Caco-2 (cell line): ENCODE measurements around the gene KRTAP4-2. TPM values are rescaled to one million over a fixed set of nuclear protein-coding genes. Genes with fewer than 3 reads are reported as not detected.
"Not testable (repeated sequence)": the region's sequence is repeated elsewhere in the genome, so short reads cannot be mapped to it uniquely, and the experiment has no call there.

Source experiments
- BruUV-seq: library from RNA; stranded (reverse); fragments of 400-500 nt; replicated peaks from 2 replicates; lab custom pipeline; 2021; lab: Mats Ljungman, UMichigan
- CTCF ChIA-PET: fragments of 300-600 bp; sonication (Branson Sonifier 250); formaldehyde crosslinking; loops from one replicate; lab custom pipeline; 2022; ENCODE audit warnings: antibody characterized with exemption; lab: Charles Lee
- POLR2A ChIA-PET: fragments of 300-600 bp; sonication (Branson Sonifier 250); formaldehyde crosslinking; loops from one replicate; lab custom pipeline; 2022; ENCODE audit warnings: antibody characterized with exemption; lab: Charles Lee
- DNase-seq, 2 experiments: peaks; one replicate each; pipeline versions ENCODE4 v3.0.0 to v3.0.0-alpha.2; 2020 to 2022
- H3K27me3 ChIP-seq: replicated peaks from 2 replicates; pipeline ENCODE4 v1.6.0; 2011; ENCODE audit warnings: low read length; ENCODE audit not compliant: control insufficient read depth, insufficient read depth
- H3K36me3 ChIP-seq: 2 replicates; pipeline ENCODE4 v1.5.1; 2011; ENCODE audit warnings: low read length; ENCODE audit not compliant: control insufficient read depth, insufficient read depth
- H3K4me1 ChIP-seq: fragments of 250-450 bp; sonication (Bioruptor Pico); 2 replicates; pipeline ENCODE4 v1.5.1; 2020; ENCODE audit warnings: mild to moderate bottlenecking
- H3K4me3 ChIP-seq: 2 replicates; pipeline ENCODE4 v1.5.1; 2011; ENCODE audit warnings: low read depth, mild to moderate bottlenecking, control low read depth, low read length
- H3K9me3 ChIP-seq: fragments of 250-450 bp; sonication (Bioruptor Pico); 2 replicates; pipeline ENCODE4 v1.5.1; 2020; ENCODE audit warnings: mild to moderate bottlenecking, moderate library complexity
- H3K27ac Mint-ChIP-seq: one replicate; pipeline ENCODE4 v1.8.0; 2022; ENCODE audit warnings: mixed read lengths; ENCODE audit not compliant: unreplicated experiment
- H3K27me3 Mint-ChIP-seq: one replicate; pipeline ENCODE4 v1.8.0; 2022; ENCODE audit warnings: mixed read lengths; ENCODE audit not compliant: insufficient read depth, unreplicated experiment
- H3K36me3 Mint-ChIP-seq: one replicate; pipeline ENCODE4 v1.8.0; 2022; ENCODE audit warnings: mild to moderate bottlenecking, mixed read lengths; ENCODE audit not compliant: insufficient read depth, unreplicated experiment
- H3K4me1 Mint-ChIP-seq: one replicate; pipeline ENCODE4 v1.8.0; 2022; ENCODE audit warnings: low read depth, mixed read lengths; ENCODE audit not compliant: unreplicated experiment
- H3K4me3 Mint-ChIP-seq: one replicate; pipeline ENCODE4 v1.8.0; 2022; ENCODE audit warnings: mild to moderate bottlenecking, moderate library complexity, mixed read lengths; ENCODE audit not compliant: unreplicated experiment
- H3K9me3 Mint-ChIP-seq: one replicate; pipeline ENCODE4 v1.8.0; 2022; ENCODE audit warnings: mixed read lengths; ENCODE audit not compliant: unreplicated experiment
- intact Hi-C: fragments of 100-400 bp; cut with micrococcal nuclease; formaldehyde crosslinking; loops from one replicate; pipeline ENCODE4 v1.10.0; 2022; ENCODE audit not compliant: unreplicated experiment
- total RNA-seq: library from RNA; stranded (reverse); gene quantifications from 2 replicates; pipeline ENCODE4 v1.2.3, GENCODE V29; 2022
- TF ChIP-seq, protein P1 (sequence below), 2 experiments: fragments of 200-600 bp in 1 of 2; IDR thresholded peaks; 1 replicate in 1 of 2; 2 replicates in 1 of 2; pipeline versions ENCODE4 v1.5.1 to v1.8.0; 2011 to 2022; ENCODE audit warnings: antibody characterized with exemption in 1 of 2, control low read depth in 1 of 2, inconsistent platforms in 1 of 2, low read depth in 1 of 2, low read length in 1 of 2, mild to moderate bottlenecking in 1 of 2, moderate library complexity in 1 of 2; ENCODE audit not compliant: insufficient read depth in 1 of 2, severe bottlenecking in 1 of 2, unreplicated experiment in 1 of 2

KRTAP4-2 gene
- total RNA-seq, 1 experiment from 2014 or later, result not detected

GRCh38 chr17:41190328-41190727 lies 12.3 kb upstream of the KRTAP4-2 start:
- no peaks in the 10 kb centered on the region for H3K4me1 Mint-ChIP-seq
- CTCF ChIA-PET, result no interaction called here

GRCh38 chr17:41189837-41190318 lies 11.9 kb upstream of the KRTAP4-2 start, which contains the start of gene KRTAP9-1:
KRTAP9-1 (plus strand) TSS chr17:41189887; CDS start chr17:41189887, 0 bp downstream.
- BruUV-seq, H3K27me3 ChIP-seq, POLR2A ChIA-PET, H3K4me1 ChIP-seq, H3K9me3 Mint-ChIP-seq, CTCF ChIA-PET, intact Hi-C loops, H3K36me3 Mint-ChIP-seq, H3K4me3 ChIP-seq, H3K4me3 Mint-ChIP-seq, H3K36me3 ChIP-seq, H3K9me3 ChIP-seq, H3K27me3 Mint-ChIP-seq, DNase-seq, H3K27ac Mint-ChIP-seq, H3K4me1 Mint-ChIP-seq: not testable (repeated sequence)

More at GRCh38 chr17:41190328-41190727, 12.3 kb upstream of the KRTAP4-2 start:
- Mint-ChIP-seq H3K36me3 (no peaks in the 10 kb centered on the region), H3K4me3 (no peak overlapping the region), H3K27ac (no peak overlapping the region), H3K9me3 (no peaks in the 10 kb centered on the region), H3K27me3 (no peaks in the 10 kb centered on the region)
- BruUV-seq, result no TSS peak
- TF ChIP-seq, protein P1, sequence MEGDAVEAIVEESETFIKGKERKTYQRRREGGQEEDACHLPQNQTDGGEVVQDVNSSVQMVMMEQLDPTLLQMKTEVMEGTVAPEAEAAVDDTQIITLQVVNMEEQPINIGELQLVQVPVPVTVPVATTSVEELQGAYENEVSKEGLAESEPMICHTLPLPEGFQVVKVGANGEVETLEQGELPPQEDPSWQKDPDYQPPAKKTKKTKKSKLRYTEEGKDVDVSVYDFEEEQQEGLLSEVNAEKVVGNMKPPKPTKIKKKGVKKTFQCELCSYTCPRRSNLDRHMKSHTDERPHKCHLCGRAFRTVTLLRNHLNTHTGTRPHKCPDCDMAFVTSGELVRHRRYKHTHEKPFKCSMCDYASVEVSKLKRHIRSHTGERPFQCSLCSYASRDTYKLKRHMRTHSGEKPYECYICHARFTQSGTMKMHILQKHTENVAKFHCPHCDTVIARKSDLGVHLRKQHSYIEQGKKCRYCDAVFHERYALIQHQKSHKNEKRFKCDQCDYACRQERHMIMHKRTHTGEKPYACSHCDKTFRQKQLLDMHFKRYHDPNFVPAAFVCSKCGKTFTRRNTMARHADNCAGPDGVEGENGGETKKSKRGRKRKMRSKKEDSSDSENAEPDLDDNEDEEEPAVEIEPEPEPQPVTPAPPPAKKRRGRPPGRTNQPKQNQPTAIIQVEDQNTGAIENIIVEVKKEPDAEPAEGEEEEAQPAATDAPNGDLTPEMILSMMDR (IDR thresholded peaks at IDR 0.05; ENCODE audit: insufficient read depth in 1 of 2, low read depth in 1 of 2, low read length in 1 of 2, severe bottlenecking in 1 of 2, unreplicated experiment in 1 of 2), result no peak
- no peak overlapping the region for H3K4me3 ChIP-seq
- POLR2A ChIA-PET, result no interaction called here
- no peak for DNase-seq
- no peaks in the 10 kb centered on the region for H3K36me3 ChIP-seq
- intact Hi-C loops, result no loop called here
- H3K9me3 ChIP-seq, result no peaks in the 10 kb centered on the region
- H3K27me3 ChIP-seq, result no peaks in the 10 kb centered on the region
- peaks cover 4% of the 10 kb centered on the region; the same call in 1 of the 2 replicates for H3K4me1 ChIP-seq

DNA sequence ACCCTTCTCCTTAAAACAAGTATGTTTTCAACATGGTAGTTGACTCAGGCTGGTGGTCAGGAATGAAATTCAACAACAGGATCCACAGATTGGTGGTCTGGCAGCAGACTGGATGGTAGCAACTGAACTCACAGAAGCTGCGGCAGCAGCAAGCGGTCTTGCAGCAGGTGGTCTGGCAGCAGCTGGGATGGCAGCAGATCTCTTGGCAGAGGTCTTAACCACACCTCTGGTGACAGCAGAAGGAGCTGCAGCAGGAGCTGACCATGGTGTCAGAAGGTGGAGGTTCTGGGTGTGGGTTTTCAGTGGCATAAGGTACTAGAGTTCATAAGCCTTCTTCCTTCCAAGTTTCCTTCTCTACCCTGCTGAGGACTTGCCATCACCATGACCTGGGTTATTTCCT lies 8.9 kb upstream of the KRTAP4-2 start:
- H3K27me3 ChIP-seq, result no peaks in the 10 kb centered on the region
- no peaks in the 10 kb centered on the region for H3K36me3 ChIP-seq
- DNase-seq, result no peak
- CTCF ChIA-PET, result no interaction called here
- H3K4me3 ChIP-seq, result no peak overlapping the region
- no peaks in the 10 kb centered on the region for H3K9me3 Mint-ChIP-seq
- intact Hi-C loops, result no loop called here
- H3K9me3 ChIP-seq, result no peaks in the 10 kb centered on the region
- peaks cover 8% of the 10 kb centered on the region for H3K4me1 ChIP-seq
- no peak overlapping the region for H3K4me3 Mint-ChIP-seq
- BruUV-seq, result no TSS peak
- POLR2A ChIA-PET, result no interaction called here
- no peaks in the 10 kb centered on the region for H3K36me3 Mint-ChIP-seq
- peaks cover 24% of the 10 kb centered on the region for H3K4me1 Mint-ChIP-seq
- no peak overlapping the region for H3K27ac Mint-ChIP-seq
- H3K27me3 Mint-ChIP-seq, result no peaks in the 10 kb centered on the region
- TF ChIP-seq, protein P1 (IDR thresholded peaks at IDR 0.05; ENCODE audit: insufficient read depth in 1 of 2, low read depth in 1 of 2, low read length in 1 of 2, severe bottlenecking in 1 of 2, unreplicated experiment in 1 of 2), result no peak
